Measurements from ENCODE around the gene SOCS7.

- TF ChIP-seq MAX (IDR thresholded peaks at IDR 0.05) (no peak), EGR1 (IDR thresholded peaks at IDR 0.05) (no peak), TAF1 (IDR thresholded peaks at IDR 0.05; ENCODE audit: low read depth) (no peak), CREB1 (IDR thresholded peaks at IDR 0.05; ENCODE audit: low read depth) (no peak), YY1 (IDR thresholded peaks at IDR 0.05; ENCODE audit: low read depth) (no peak)
Measured at GRCh38 chr17:38439436-38439835, 87.8 kb downstream of the SOCS7 start.

Measured in Ishikawa (cell line).